Spleen (tissue), 11 donors: Measurements from ENCODE around the gene ANP32B. TPM values are rescaled to one million over a fixed set of nuclear protein-coding genes. Genes with fewer than 3 reads are reported as not detected.

Experiments
- DNase-seq: peaks from one replicate; pipeline ENCODE4 v3.0.0-alpha.2; 2020
- H3K27ac ChIP-seq, 8 donors: fragments of 200-600 bp; sonication (generic) in 7 of 8; 1 replicate in 4 of 8; 2 replicates in 4 of 8; pipeline versions ENCODE4 v1.5.0 to v1.8.0; 2016 to 2021; ENCODE audit warnings: inconsistent platforms in 4 of 8, mild to moderate bottlenecking in 4 of 8, moderate library complexity in 1 of 8
- H3K27me3 ChIP-seq, 7 donors: fragments of 200-600 bp; sonication (generic) in 6 of 7; replicated peaks in 1 of 7; 1 replicate in 4 of 7; 2 replicates in 3 of 7; pipeline versions ENCODE4 v1.5.0 to v1.8.0; 2016 to 2021; ENCODE audit warnings: inconsistent platforms in 3 of 7, mild to moderate bottlenecking in 1 of 7
- H3K36me3 ChIP-seq, 6 donors: fragments of 200-600 bp; sonication (generic) in 5 of 6; 1 replicate in 4 of 6; 2 replicates in 2 of 6; pipeline versions ENCODE4 v1.5.0 to v1.8.0; 2016 to 2021; ENCODE audit warnings: inconsistent platforms in 2 of 6
- H3K4me1 ChIP-seq, 6 donors: fragments of 200-600 bp; sonication (generic) in 5 of 6; 1 replicate in 3 of 6; 2 replicates in 3 of 6; pipeline versions ENCODE4 v1.5.0 to v1.8.0; 2016 to 2021; ENCODE audit warnings: inconsistent platforms in 3 of 6
- H3K4me3 ChIP-seq, 8 donors: fragments of 200-600 bp; sonication (generic) in 7 of 8; 1 replicate in 4 of 8; 2 replicates in 4 of 8; pipeline versions ENCODE4 v1.5.0 to v1.8.0; 2016 to 2021; ENCODE audit warnings: inconsistent platforms in 4 of 8, mild to moderate bottlenecking in 4 of 8, moderate library complexity in 2 of 8
- H3K9me3 ChIP-seq, 8 donors: fragments of 200-600 bp; sonication (generic) in 7 of 8; 1 replicate in 4 of 8; 2 replicates in 4 of 8; pipeline versions ENCODE4 v1.5.0 to v1.8.0; 2016 to 2021; ENCODE audit warnings: inconsistent platforms in 4 of 8
- POLR2A ChIP-seq, 3 donors: fragments of 450-650 bp; IDR thresholded peaks; one replicate each; pipeline ENCODE4 v1.5.1; 2017; ENCODE audit warnings: antibody characterized with exemption in 3 of 3, mild to moderate bottlenecking in 1 of 3
- POLR2AphosphoS5 ChIP-seq, 3 donors: sonication (generic); formaldehyde crosslinking; IDR thresholded peaks; one replicate each; pipeline ENCODE4 v1.5.1; 2017; ENCODE audit warnings: antibody characterized with exemption in 3 of 3
- WGBS, 5 donors: extraction: QIAGEN DNeasy Blood & Tissue Kit in 3 of 5; methylation state at CpG; one replicate each; pipeline versions ENCODE4 v1.1.5 to v1.1.7; 2013 to 2018; 5-methylcytosine and 5-hydroxymethylcytosine counted together
- intact Hi-C: fragments of 100-400 bp; cut with DNase I; formaldehyde crosslinking; loops from one replicate; pipeline ENCODE4 v1.15.0; 2023; ENCODE audit warnings: low total_unique reads
- polyA plus RNA-seq, 3 donors: library from polyadenylated mRNA; stranded (reverse); fragments of 200-250 nt; gene quantifications; one replicate each; pipeline ENCODE4 v1.2.1, GENCODE V29; 2013
- small RNA-seq, 4 donors: library from RNA; depleted of rRNA; stranded (forward); fragments of <200 nt; gene quantifications; one replicate each; pipeline ENCODE3, GENCODE V24; 2016
- total RNA-seq, 7 donors: library from RNA; depleted of rRNA in 3 of 7; stranded (reverse); fragments of >200 nt in 3 of 7; fragmentation: NEBNext Ultra II Directional in 4 of 7; extraction: Animal tissue kit (Norgen Biotek cat#: 25700) in 4 of 7; gene quantifications; one replicate each; pipeline versions ENCODE4 v1.1.0 to v1.2.1, GENCODE V29; 2016 to 2021
- TF ChIP-seq, protein P1 (sequence below), 11 experiments: fragments of 200-600 bp in 7 of 11; fragments of 450-650 bp in 4 of 11; sonication (generic) in 4 of 11; IDR thresholded peaks in 8 of 11; conservative IDR thresholded peaks in 3 of 11; 1 replicate in 7 of 11; 2 replicates in 4 of 11; pipeline versions ENCODE4 v1.4.0 to v1.8.0; 2016 to 2021; ENCODE audit warnings: antibody characterized with exemption in 11 of 11, inconsistent platforms in 4 of 11, mild to moderate bottlenecking in 1 of 11
- donor health status: healthy with polysubstance abuse.
- donor health status: DM: no; HTN: no; CAD: no; lungs with moderate emphysema.
- donor health status: DM: no; HTN: no; CAD: no.
- donor health status: Bipolar disorder and iron deficiency.
- donor health status: healthy.
- donor health status: DM: no; HTN: no; CAD: no.
- donor health status: DM: yes; HTN: yes; CAD: no.

The ANP32B gene
- total and polyA plus RNA-seq, 10 donors = 39.1 to 156 (median 113) TPM

DNA sequence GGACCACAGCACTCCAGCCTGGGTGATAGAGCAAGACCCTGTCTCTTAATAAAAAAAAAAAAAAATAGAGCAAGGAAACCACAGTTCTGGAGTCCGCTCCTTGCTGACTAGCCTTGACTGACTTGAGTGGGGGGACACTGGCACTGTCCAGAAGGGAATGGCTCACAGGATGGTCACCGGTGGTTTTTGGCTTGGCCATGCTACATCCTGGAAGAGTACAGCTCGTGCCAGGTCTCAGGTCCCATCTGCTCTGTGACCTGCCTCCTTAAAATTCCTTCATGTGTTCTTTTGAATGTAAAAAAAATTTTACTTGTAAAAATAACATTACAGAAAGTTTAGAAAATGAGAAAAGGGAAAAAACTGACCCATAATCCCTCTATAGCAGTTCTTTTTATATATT is 79.0 kb downstream of the ANP32B start:
- peaks cover 6 to 35% (median 24%) of the 10 kb centered on the region in 6 donors for H3K4me1 ChIP-seq
- TF ChIP-seq POLR2AphosphoS5 (IDR thresholded peaks at IDR 0.05) (no peak), POLR2A (IDR thresholded peaks at IDR 0.05) (no peak)
- TF ChIP-seq, protein P1, sequence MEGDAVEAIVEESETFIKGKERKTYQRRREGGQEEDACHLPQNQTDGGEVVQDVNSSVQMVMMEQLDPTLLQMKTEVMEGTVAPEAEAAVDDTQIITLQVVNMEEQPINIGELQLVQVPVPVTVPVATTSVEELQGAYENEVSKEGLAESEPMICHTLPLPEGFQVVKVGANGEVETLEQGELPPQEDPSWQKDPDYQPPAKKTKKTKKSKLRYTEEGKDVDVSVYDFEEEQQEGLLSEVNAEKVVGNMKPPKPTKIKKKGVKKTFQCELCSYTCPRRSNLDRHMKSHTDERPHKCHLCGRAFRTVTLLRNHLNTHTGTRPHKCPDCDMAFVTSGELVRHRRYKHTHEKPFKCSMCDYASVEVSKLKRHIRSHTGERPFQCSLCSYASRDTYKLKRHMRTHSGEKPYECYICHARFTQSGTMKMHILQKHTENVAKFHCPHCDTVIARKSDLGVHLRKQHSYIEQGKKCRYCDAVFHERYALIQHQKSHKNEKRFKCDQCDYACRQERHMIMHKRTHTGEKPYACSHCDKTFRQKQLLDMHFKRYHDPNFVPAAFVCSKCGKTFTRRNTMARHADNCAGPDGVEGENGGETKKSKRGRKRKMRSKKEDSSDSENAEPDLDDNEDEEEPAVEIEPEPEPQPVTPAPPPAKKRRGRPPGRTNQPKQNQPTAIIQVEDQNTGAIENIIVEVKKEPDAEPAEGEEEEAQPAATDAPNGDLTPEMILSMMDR (IDR thresholded peaks at IDR 0.05 in 8 of 11, conservative IDR thresholded peaks at IDR 0.05 in 3 of 11) = no peak
- no peak overlapping the region for H3K27ac ChIP-seq
- 84 to 94% (median 91%) methylated on average over 3 of the region's 3 CpGs for WGBS, 5 donors
- peaks cover 0 to 69% (median 46%) of the 10 kb centered on the region in 6 donors for H3K36me3 ChIP-seq
- intact Hi-C loops = no loop called here
- peak; percentile 30 for DNase-seq
- H3K4me3 ChIP-seq = no peak overlapping the region
- no peaks in the 10 kb centered on the region for H3K27me3 ChIP-seq
- H3K9me3 ChIP-seq = no peaks in the 10 kb centered on the region

GRCh38 chr9:98064623-98065392 is 81.7 kb downstream of the ANP32B start:
- peaks cover 0 to 9% (median 1%) of the 10 kb centered on the region in 6 donors for H3K4me1 ChIP-seq
- no peak overlapping the region for H3K4me3 ChIP-seq
- 85 to 95% (median 91%) methylated on average over 8 of the region's 8 CpGs for WGBS, 5 donors
- no peaks in the 10 kb centered on the region for H3K9me3 ChIP-seq
- H3K27me3 ChIP-seq = no peaks in the 10 kb centered on the region
- peaks cover 0 to 92% (median 48%) of the 10 kb centered on the region in 6 donors for H3K36me3 ChIP-seq
- H3K27ac ChIP-seq = peak overlapping the region in 1 of 8 donors; percentile 26
- peak; percentile 51 for DNase-seq
- no peak for TF ChIP-seq POLR2A (IDR thresholded peaks at IDR 0.05)
- TF ChIP-seq, protein P1 (IDR thresholded peaks at IDR 0.05 in 8 of 11, conservative IDR thresholded peaks at IDR 0.05 in 3 of 11) = no peak
- TF ChIP-seq POLR2AphosphoS5 (IDR thresholded peaks at IDR 0.05) = no peak
- intact Hi-C loops = no loop called here

Small RNA genes within 50 kb of the gene (small RNA-seq; reads per million reads assigned to genes)
- 0 reads per million in 4 donors for gene RNU6-918P

Other genes starting within 250 kb of the ANP32B start
- gene FOXE1, start 130.1 kb upstream of the ANP32B start, total RNA-seq = not detected
- under 1 TPM; 0.02 to 0.04 (median 0.03) TPM for gene FOXE1, start 130.1 kb upstream of the ANP32B start, polyA plus RNA-seq
- 10 to 100 TPM; 16.8 to 58.6 (median 28.3) TPM for gene TRMO, start 60.8 kb upstream of the ANP32B start, total RNA-seq
- 10 to 100 TPM; 11.2 to 13.0 (median 12.5) TPM for gene TRMO, start 60.8 kb upstream of the ANP32B start, polyA plus RNA-seq
- gene HEMGN, start 45.2 kb upstream of the ANP32B start, total RNA-seq = 10 to 100 TPM in 1 of 7 donors, 1 to 10 TPM in 5, under 1 TPM in 1; 0.76 to 26.6 (median 4.7) TPM
- gene HEMGN, start 45.2 kb upstream of the ANP32B start, polyA plus RNA-seq = under 1 TPM; 0.13 to 0.64 (median 0.32) TPM
- gene NANS, start 73.4 kb downstream of the ANP32B start, total RNA-seq = 10 to 100 TPM; 44.2 to 87.3 (median 54.7) TPM
- gene NANS, start 73.4 kb downstream of the ANP32B start, polyA plus RNA-seq = 10 to 100 TPM; 30.6 to 53.1 (median 42.7) TPM
- 10 to 100 TPM; 51.5 to 92.9 (median 68.4) TPM for gene TRIM14, start 135.9 kb downstream of the ANP32B start, total RNA-seq
- 10 to 100 TPM; 11.9 to 23.3 (median 13.9) TPM for gene TRIM14, start 135.9 kb downstream of the ANP32B start, polyA plus RNA-seq
- gene CORO2A, start 209.3 kb downstream of the ANP32B start, total RNA-seq = 10 to 100 TPM in 1 of 7 donors, 1 to 10 TPM in 6; 5.1 to 11.0 (median 6.8) TPM
- 1 to 10 TPM; 1.3 to 2.2 (median 1.7) TPM for gene CORO2A, start 209.3 kb downstream of the ANP32B start, polyA plus RNA-seq